ENCODE measurements around the gene MCC. TPM values are rescaled to one million over a fixed set of nuclear protein-coding genes. Genes with fewer than 3 reads are reported as not detected.

Gene MCC
- polyA plus RNA-seq, 1 donor (not counting 4 experiments of a cell fraction or from before 2014, with no cell fraction given), result 24.6 TPM

- Histone ChIP-seq H3K9ac (ENCODE audit: control insufficient read depth, extremely low read depth, insufficient read depth, low read length) (peak overlapping the region; percentile 48), H2AFZ (ENCODE audit: control insufficient read depth, low read length) (no peak overlapping the region), H3K4me1 (ENCODE audit: control insufficient read depth, extremely low read depth, insufficient read depth, low read length) (peaks cover 18% of the 10 kb centered on the region), H3K27me3 (ENCODE audit: control insufficient read depth, extremely low read depth, insufficient read depth, low read length) (no peaks in the 10 kb centered on the region), H3K79me2 (ENCODE audit: control insufficient read depth, insufficient read depth, low read length) (no peaks in the 10 kb centered on the region), H3K9me1 (ENCODE audit: control insufficient read depth, extremely low read depth, insufficient read depth, low read length) (no peaks in the 10 kb centered on the region), H4K20me1 (ENCODE audit: control insufficient read depth, extremely low read depth, insufficient read depth, low read length) (no peaks in the 10 kb centered on the region), H3K27ac (ENCODE audit: control insufficient read depth, insufficient read depth, low read length) (peak overlapping the region; percentile 83), H3K9me3 (ENCODE audit: control insufficient read depth, low read depth, low read length) (no peaks in the 10 kb centered on the region), H3K4me2 (ENCODE audit: control insufficient read depth, extremely low read depth, insufficient read depth, low read depth, low read length) (peak overlapping the region; percentile 35), H3K36me3 (ENCODE audit: control insufficient read depth in 2 of 2, extremely low read depth in 1 of 2, insufficient read depth in 2 of 2, low read length in 2 of 2) (peaks cover 3 to 16% of the 10 kb centered on the region in 2 experiments), H3K4me3 (ENCODE audit: control insufficient read depth in 2 of 3, extremely low read depth in 1 of 3, insufficient read depth in 2 of 3, low read depth in 1 of 3, low read length in 3 of 3) (no peak overlapping the region)
- DNase-seq (ENCODE audit: low read depth, low spot score) (no peak), FAIRE-seq (no peak)
- dilution Hi-C loops (cut with MboI; ENCODE audit: extremely low pct_ligation_motif_present, low sequenced_read_pairs), result no loop called here
- TF ChIP-seq EZH2 (IDR thresholded peaks at IDR 0.05; ENCODE audit: low read length) (no peak), CTCF (optimal IDR thresholded peaks at IDR 0.05 in 1 of 3, IDR thresholded peaks at IDR 0.05 in 1 of 3, conservative IDR thresholded peaks at IDR 0.05 in 1 of 3; ENCODE audit: extremely low read depth in 1 of 3, insufficient read depth in 2 of 3, low read length in 3 of 3) (no peak)
These were observed 450.1 kb downstream of the MCC start for GRCh38 chr5:113038136-113038535.

GRCh38 chr5:113036826-113037225 is 451.4 kb downstream of the MCC start:
- no peaks in the 10 kb centered on the region for H3K9me1 ChIP-seq (ENCODE audit: control insufficient read depth, extremely low read depth, insufficient read depth, low read length)
- TF ChIP-seq EZH2 (IDR thresholded peaks at IDR 0.05; ENCODE audit: low read length) (no peak), CTCF (optimal IDR thresholded peaks at IDR 0.05 in 1 of 3, IDR thresholded peaks at IDR 0.05 in 1 of 3, conservative IDR thresholded peaks at IDR 0.05 in 1 of 3; ENCODE audit: extremely low read depth in 1 of 3, insufficient read depth in 2 of 3, low read length in 3 of 3) (no peak)
- H3K4me2 ChIP-seq (ENCODE audit: control insufficient read depth, extremely low read depth, insufficient read depth, low read depth, low read length), result no peak overlapping the region
- H4K20me1 ChIP-seq (ENCODE audit: control insufficient read depth, extremely low read depth, insufficient read depth, low read length), result no peaks in the 10 kb centered on the region
- DNase-seq (ENCODE audit: low read depth, low spot score) (no peak), FAIRE-seq (no peak)
- H3K9me3 ChIP-seq (ENCODE audit: control insufficient read depth, low read depth, low read length), result no peaks in the 10 kb centered on the region
- H3K9ac ChIP-seq (ENCODE audit: control insufficient read depth, extremely low read depth, insufficient read depth, low read length), result no peak overlapping the region
- dilution Hi-C loops (cut with MboI; ENCODE audit: extremely low pct_ligation_motif_present, low sequenced_read_pairs), result no loop called here
- no peak overlapping the region for H3K27ac ChIP-seq (ENCODE audit: control insufficient read depth, insufficient read depth, low read length)
- no peak overlapping the region for H3K4me3 ChIP-seq (ENCODE audit: control insufficient read depth in 2 of 3, extremely low read depth in 1 of 3, insufficient read depth in 2 of 3, low read depth in 1 of 3, low read length in 3 of 3)
- no peak overlapping the region for H2AFZ ChIP-seq (ENCODE audit: control insufficient read depth, low read length)
- peaks cover 3 to 16% of the 10 kb centered on the region in 2 experiments for H3K36me3 ChIP-seq (ENCODE audit: control insufficient read depth in 2 of 2, extremely low read depth in 1 of 2, insufficient read depth in 2 of 2, low read length in 2 of 2)
- peaks cover 18% of the 10 kb centered on the region for H3K4me1 ChIP-seq (ENCODE audit: control insufficient read depth, extremely low read depth, insufficient read depth, low read length)
- H3K27me3 ChIP-seq (ENCODE audit: control insufficient read depth, extremely low read depth, insufficient read depth, low read length), result no peaks in the 10 kb centered on the region
- no peaks in the 10 kb centered on the region for H3K79me2 ChIP-seq (ENCODE audit: control insufficient read depth, insufficient read depth, low read length)
